HepG2 (cell line): Measurements from ENCODE around the gene CCDC88A. TPM values are rescaled to one million over a fixed set of nuclear protein-coding genes. Genes with fewer than 3 reads are reported as not detected.
A peak's percentile ranks its signal among the peaks of the same experiment; 100 is the strongest.

Experiments
- ARID3A ChIP-seq: IDR thresholded peaks from 2 replicates; pipeline ENCODE4 v1.6.1; 2012; ENCODE audit warnings: low read depth, low read length, improper control_type of control experiment
- ARID4A ChIP-seq: sonication (generic); formaldehyde crosslinking; IDR thresholded peaks from 2 replicates; pipeline ENCODE4 v1.5.0; 2020; ENCODE audit warnings: mild to moderate bottlenecking, missing genetic modification reagents, borderline replicate concordance
- CAMTA2 ChIP-seq: sonication (generic); formaldehyde crosslinking; IDR thresholded peaks from 2 replicates; pipeline ENCODE4 v1.4.0; 2020; ENCODE audit warnings: mild to moderate bottlenecking, missing genetic modification reagents, borderline replicate concordance
- DBP ChIP-seq: sonication (generic); formaldehyde crosslinking; IDR thresholded peaks from 2 replicates; pipeline ENCODE4 v1.4.0; 2020; ENCODE audit warnings: missing genetic modification reagents; ENCODE audit errors: not compliant biosample characterization
- DMAP1 ChIP-seq: IDR thresholded peaks from 2 replicates; pipeline ENCODE4 v1.6.1; 2016
- DRAP1 ChIP-seq: IDR thresholded peaks from 2 replicates; pipeline ENCODE4 v1.6.1; 2016; ENCODE audit warnings: missing genetic modification reagents, missing compliant biosample characterization
- IKZF5 ChIP-seq: IDR thresholded peaks from 2 replicates; pipeline ENCODE4 v1.6.1; 2018; ENCODE audit warnings: missing genetic modification reagents, mild to moderate bottlenecking, missing compliant biosample characterization
- MIXL1 ChIP-seq: IDR thresholded peaks from 2 replicates; pipeline ENCODE4 v1.6.1; 2016
- MLLT10 ChIP-seq: sonication (generic); formaldehyde crosslinking; IDR thresholded peaks from 2 replicates; pipeline ENCODE4 v1.4.0; 2020; ENCODE audit warnings: missing genetic modification reagents
- SNAPC2 ChIP-seq: sonication (generic); formaldehyde crosslinking; IDR thresholded peaks from 2 replicates; pipeline ENCODE4 v1.8.1; 2022; ENCODE audit warnings: mild to moderate bottlenecking, missing genetic modification reagents
- SYNCRIP ChIP-seq: fragments of 200-400 bp; formaldehyde crosslinking; IDR thresholded peaks from 2 replicates; pipeline ENCODE4 v1.6.1; 2018; ENCODE audit warnings: mild to moderate bottlenecking, low read depth, low read length; ENCODE audit not compliant: insufficient read depth
- TARDBP ChIP-seq: sonication (generic); formaldehyde crosslinking; IDR thresholded peaks from 2 replicates; pipeline ENCODE4 v1.8.0; 2022; ENCODE audit warnings: mild to moderate bottlenecking, missing genetic modification reagents
- XRCC5 ChIP-seq: fragments of 200-400 bp; formaldehyde crosslinking; optimal IDR thresholded peaks from 2 replicates; pipeline ENCODE3; 2017; ENCODE audit warnings: mild to moderate bottlenecking, low read length
- ZNF205 ChIP-seq: IDR thresholded peaks from 2 replicates; pipeline ENCODE4 v1.6.1; 2018; ENCODE audit warnings: missing biosample characterization, missing genetic modification reagents
- ZNF230 ChIP-seq: sonication (generic); formaldehyde crosslinking; IDR thresholded peaks from 2 replicates; pipeline ENCODE4 v1.4.0; 2020; ENCODE audit warnings: mild to moderate bottlenecking, missing genetic modification reagents
- ZNF264 ChIP-seq: sonication (generic); formaldehyde crosslinking; IDR thresholded peaks from 2 replicates; pipeline ENCODE4 v1.4.0; 2020; ENCODE audit warnings: missing genetic modification reagents
- ZNF678 ChIP-seq: sonication (generic); formaldehyde crosslinking; IDR thresholded peaks from 2 replicates; pipeline ENCODE4 v1.4.0; 2020; ENCODE audit warnings: mild to moderate bottlenecking, missing genetic modification reagents
- ZNF740 ChIP-seq: sonication (generic); formaldehyde crosslinking; IDR thresholded peaks from 2 replicates; pipeline ENCODE4 v1.4.0; 2020; ENCODE audit warnings: missing genetic modification reagents
- ZNF879 ChIP-seq: sonication (generic); formaldehyde crosslinking; IDR thresholded peaks from 2 replicates; pipeline ENCODE4 v1.8.1; 2023; ENCODE audit warnings: missing genetic modification reagents
- ZSCAN22 ChIP-seq: sonication (generic); formaldehyde crosslinking; IDR thresholded peaks from 2 replicates; pipeline ENCODE4 v1.4.0; 2020; ENCODE audit warnings: mild to moderate bottlenecking, missing genetic modification reagents
- polyA plus RNA-seq, 8 experiments: library from polyadenylated mRNA; depleted of rRNA in 3 of 8; stranded (reverse) in 7 of 8; unstranded in 1 of 8; fragments of >200 nt; fragmentation: Illumina TruSeq in 4 of 8; extraction: Trizol in 4 of 8; gene quantifications; 2 replicates each; pipeline versions ENCODE4 v1.2.1 to v1.2.3, GENCODE V29; 2011 to 2016; ENCODE audit warnings: low read depth in 4 of 8, missing spikeins in 1 of 8, mixed read lengths in 1 of 8; ENCODE audit not compliant: insufficient read depth in 1 of 8
- total RNA-seq, 5 experiments: library from RNA; depleted of rRNA; stranded (reverse); fragments of >200 nt; fragmentation: Illumina TruSeq; extraction: Trizol; gene quantifications; 2 replicates each; pipeline ENCODE4 v1.2.3, GENCODE V29; 2016; ENCODE audit warnings: low read depth in 1 of 5

The CCDC88A gene
- total and polyA plus RNA-seq, 2 of the 13 experiments (the other 11 are each of a cell fraction or from before 2014, with no cell fraction given): 43.2 to 84.1 TPM

GRCh38 chr2:55282110-55282917 is 137.3 kb downstream of the CCDC88A start (continued):
- TF ChIP-seq ARID3A (no peak), DRAP1 (peak; percentile 88), MLLT10 (CRISPR knock-in tag) (no peak), DBP (CRISPR knock-in tag) (peak; percentile 93), ZNF205 (CRISPR knock-in tag) (peak; percentile 91), SYNCRIP (no peak), ARID4A (CRISPR knock-in tag) (peak; percentile 94), TARDBP (CRISPR knock-in tag) (peak; percentile 69), MIXL1 (CRISPR knock-in tag) (peak; percentile 77), ZNF264 (CRISPR knock-in tag) (peak; percentile 92), XRCC5 (peak; percentile 88), IKZF5 (CRISPR knock-in tag) (peak; percentile 92; the same call in 1 of the 2 replicates), CAMTA2 (peak; percentile 96), ZNF678 (CRISPR knock-in tag) (peak; percentile 86; the same call in 1 of the 2 replicates), ZSCAN22 (CRISPR knock-in tag) (peak; percentile 67; the same call in 1 of the 2 replicates), ZNF740 (CRISPR knock-in tag) (no peak), DMAP1 (peak; percentile 96), ZNF230 (CRISPR knock-in tag) (peak; percentile 99), ZNF879 (CRISPR knock-in tag) (no peak; the same call in 1 of the 2 replicates), SNAPC2 (CRISPR knock-in tag) (no peak; the same call in none of the 2 replicates)
